ENCODE data around the gene TRIM13. TPM values are rescaled to one million over a fixed set of nuclear protein-coding genes. Genes with fewer than 3 reads are reported as not detected.

The TRIM13 gene
- total RNA-seq, 2 donors from 2014 or later = 24.4 to 52.4 TPM

- TF ChIP-seq POLR2AphosphoS5 (IDR thresholded peaks at IDR 0.05) (peak; percentile 71), CTCF (IDR thresholded peaks at IDR 0.05) (peak in 1 of 4 experiments; percentile 4), POLR2A (IDR thresholded peaks at IDR 0.05) (no peak)
- H3K4me1 ChIP-seq (replicated peaks) = peaks cover 5% of the 10 kb centered on the region
- H3K27me3 ChIP-seq (replicated peaks; ENCODE audit: insufficient read depth) = no peaks in the 10 kb centered on the region
- DNase-seq (ENCODE audit: low spot score) = no peak
- 30% methylated on average over 1 of the region's 1 CpG for WGBS
- peak overlapping the region in 1 of 2 donors; percentile 4 for H3K4me3 ChIP-seq
- intact Hi-C loops (cut with DNase I) = no loop called here
- no peaks in the 10 kb centered on the region for H3K9me3 ChIP-seq
- H3K27ac ChIP-seq = peak overlapping the region; percentile 66 to 99
- H3K36me3 ChIP-seq = no peaks in the 10 kb centered on the region
Measured at GRCh38 chr13:50001287-50001686, 4.4 kb downstream of the TRIM13 start.

GRCh38 chr13:50006426-50007135 is 9.7 kb downstream of the TRIM13 start:
- no peak for DNase-seq (ENCODE audit: low spot score)
- Histone ChIP-seq H3K4me3 (no peak overlapping the region), H3K36me3 (no peaks in the 10 kb centered on the region), H3K27ac (peak overlapping the region in 1 of 2 donors; percentile 45), H3K27me3 (replicated peaks; ENCODE audit: insufficient read depth) (no peaks in the 10 kb centered on the region), H3K9me3 (no peaks in the 10 kb centered on the region), H3K4me1 (replicated peaks) (no peaks in the 10 kb centered on the region)
- intact Hi-C loops (cut with DNase I) = no loop called here
- WGBS = 97% methylated on average over 7 of the region's 7 CpGs
- TF ChIP-seq POLR2AphosphoS5 (IDR thresholded peaks at IDR 0.05) (peak; percentile 11), CTCF (IDR thresholded peaks at IDR 0.05) (no peak)

GRCh38 chr13:50011461-50011860 is 14.6 kb downstream of the TRIM13 start:
- 85% methylated on average over 1 of the region's 1 CpG for WGBS
- Histone ChIP-seq H3K27ac (no peak overlapping the region), H3K4me3 (no peak overlapping the region), H3K27me3 (replicated peaks; ENCODE audit: insufficient read depth) (no peaks in the 10 kb centered on the region), H3K36me3 (no peaks in the 10 kb centered on the region), H3K9me3 (no peaks in the 10 kb centered on the region), H3K4me1 (replicated peaks) (no peaks in the 10 kb centered on the region)
- no peak for DNase-seq (ENCODE audit: low spot score)
- intact Hi-C loops (cut with DNase I) = no loop called here
- TF ChIP-seq POLR2AphosphoS5 (IDR thresholded peaks at IDR 0.05) (no peak), CTCF (IDR thresholded peaks at IDR 0.05) (no peak), POLR2A (IDR thresholded peaks at IDR 0.05) (no peak)

DNA sequence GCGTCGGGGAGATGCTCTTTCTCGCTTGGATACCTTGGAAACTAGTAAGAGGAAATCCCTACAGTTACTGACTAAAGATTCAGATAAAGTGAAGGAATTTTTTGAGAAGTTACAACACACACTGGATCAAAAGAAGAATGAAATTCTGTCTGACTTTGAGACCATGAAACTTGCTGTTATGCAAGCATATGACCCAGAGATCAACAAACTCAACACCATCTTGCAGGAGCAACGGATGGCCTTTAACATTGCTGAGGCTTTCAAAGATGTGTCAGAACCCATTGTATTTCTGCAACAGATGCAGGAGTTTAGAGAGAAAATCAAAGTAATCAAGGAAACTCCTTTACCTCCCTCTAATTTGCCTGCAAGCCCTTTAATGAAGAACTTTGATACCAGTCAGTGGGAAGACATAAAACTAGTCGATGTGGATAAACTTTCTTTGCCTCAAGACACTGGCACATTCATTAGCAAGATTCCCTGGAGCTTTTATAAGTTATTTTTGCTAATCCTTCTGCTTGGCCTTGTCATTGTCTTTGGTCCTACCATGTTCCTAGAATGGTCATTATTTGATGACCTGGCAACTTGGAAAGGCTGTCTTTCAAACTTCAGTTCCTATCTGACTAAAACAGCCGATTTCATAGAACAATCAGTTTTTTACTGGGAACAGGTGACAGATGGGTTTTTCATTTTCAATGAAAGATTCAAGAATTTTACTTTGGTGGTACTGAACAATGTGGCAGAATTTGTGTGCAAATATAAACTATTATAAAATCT is 15.7 kb downstream of the TRIM13 start:
- intact Hi-C loops (cut with DNase I) = no loop called here
- no peak overlapping the region for H3K4me3 ChIP-seq
- TF ChIP-seq CTCF (IDR thresholded peaks at IDR 0.05) = no peak
- no peak for TF ChIP-seq POLR2A (IDR thresholded peaks at IDR 0.05)
- no peak for TF ChIP-seq POLR2AphosphoS5 (IDR thresholded peaks at IDR 0.05)
- no peak overlapping the region for H3K27ac ChIP-seq
- WGBS = 96% methylated on average over 6 of the region's 6 CpGs
- no peaks in the 10 kb centered on the region for H3K9me3 ChIP-seq
- H3K27me3 ChIP-seq (replicated peaks; ENCODE audit: insufficient read depth) = no peaks in the 10 kb centered on the region
- H3K36me3 ChIP-seq = no peaks in the 10 kb centered on the region
- no peaks in the 10 kb centered on the region for H3K4me1 ChIP-seq (replicated peaks)
- DNase-seq (ENCODE audit: low spot score) = no peak
